HG03521 (cell line): ENCODE data around the gene FBXO31.

Experiments used
- ATAC-seq: cut with Tn5 transposase; IDR thresholded peaks from one replicate; pipeline ENCODE4 v1.9.1; 2021; ENCODE audit warnings: mild to moderate bottlenecking, moderate library complexity; ENCODE audit not compliant: unreplicated experiment

Gene FBXO31

GRCh38 chr16:87293990-87294389 is 89.6 kb downstream of the FBXO31 start:
- no peak for ATAC-seq

- ATAC-seq: no peak
These were observed 91.6 kb downstream of the FBXO31 start for GRCh38 chr16:87291944-87292343.

- ATAC-seq: no peak
These were observed 94.7 kb downstream of the FBXO31 start for GRCh38 chr16:87288753-87289362.

GRCh38 chr16:87286839-87287626 is 96.5 kb downstream of the FBXO31 start:
- ATAC-seq: no peak

DNA sequence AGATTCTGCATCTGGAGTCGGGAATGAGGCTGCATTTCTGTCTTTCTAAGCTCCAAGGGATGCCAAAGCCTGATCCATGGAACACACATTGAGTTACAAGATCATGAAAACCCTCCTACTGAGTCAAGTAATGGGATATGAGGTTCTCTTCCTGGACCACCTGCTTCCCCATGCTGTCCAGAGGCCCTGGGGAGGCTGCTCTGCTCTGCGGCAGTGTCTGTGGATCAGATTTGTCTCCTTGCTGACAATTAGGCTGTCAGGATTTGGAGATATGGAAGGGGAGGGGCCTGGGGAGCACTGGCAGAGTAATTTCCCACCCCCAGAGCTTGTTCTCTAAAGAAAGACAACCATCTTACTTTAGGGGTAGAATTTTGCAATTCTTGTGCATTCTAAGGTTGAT is 99.4 kb downstream of the FBXO31 start:
- ATAC-seq: no peak

DNA sequence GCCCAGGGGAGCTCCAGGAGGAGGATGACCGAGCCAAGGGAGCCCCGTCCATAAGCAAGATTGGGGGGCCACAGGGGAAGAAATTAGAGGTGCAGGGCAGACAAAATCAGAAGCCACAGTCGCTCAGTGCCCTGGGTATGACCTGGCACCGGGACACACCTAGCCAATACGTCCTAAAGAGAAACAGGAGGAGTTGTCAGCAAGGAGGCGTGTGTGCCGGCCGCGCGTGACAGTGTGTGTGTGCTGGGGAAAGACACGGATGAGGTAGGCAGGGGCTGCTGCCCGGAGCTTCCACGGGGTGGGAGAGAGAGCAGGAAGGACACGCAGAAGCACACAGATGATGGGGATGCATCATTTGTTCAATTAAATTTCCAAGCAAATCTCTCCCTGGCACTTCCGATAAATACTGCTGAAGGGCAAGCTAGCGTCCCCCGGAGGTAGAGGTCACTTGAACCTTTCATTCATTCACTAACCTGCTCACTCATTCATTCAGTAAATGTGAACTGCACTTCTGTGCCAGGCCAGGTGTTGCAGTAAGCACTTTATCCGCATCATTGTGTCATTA is 104.4 kb downstream of the FBXO31 start:
- no peak for ATAC-seq

DNA sequence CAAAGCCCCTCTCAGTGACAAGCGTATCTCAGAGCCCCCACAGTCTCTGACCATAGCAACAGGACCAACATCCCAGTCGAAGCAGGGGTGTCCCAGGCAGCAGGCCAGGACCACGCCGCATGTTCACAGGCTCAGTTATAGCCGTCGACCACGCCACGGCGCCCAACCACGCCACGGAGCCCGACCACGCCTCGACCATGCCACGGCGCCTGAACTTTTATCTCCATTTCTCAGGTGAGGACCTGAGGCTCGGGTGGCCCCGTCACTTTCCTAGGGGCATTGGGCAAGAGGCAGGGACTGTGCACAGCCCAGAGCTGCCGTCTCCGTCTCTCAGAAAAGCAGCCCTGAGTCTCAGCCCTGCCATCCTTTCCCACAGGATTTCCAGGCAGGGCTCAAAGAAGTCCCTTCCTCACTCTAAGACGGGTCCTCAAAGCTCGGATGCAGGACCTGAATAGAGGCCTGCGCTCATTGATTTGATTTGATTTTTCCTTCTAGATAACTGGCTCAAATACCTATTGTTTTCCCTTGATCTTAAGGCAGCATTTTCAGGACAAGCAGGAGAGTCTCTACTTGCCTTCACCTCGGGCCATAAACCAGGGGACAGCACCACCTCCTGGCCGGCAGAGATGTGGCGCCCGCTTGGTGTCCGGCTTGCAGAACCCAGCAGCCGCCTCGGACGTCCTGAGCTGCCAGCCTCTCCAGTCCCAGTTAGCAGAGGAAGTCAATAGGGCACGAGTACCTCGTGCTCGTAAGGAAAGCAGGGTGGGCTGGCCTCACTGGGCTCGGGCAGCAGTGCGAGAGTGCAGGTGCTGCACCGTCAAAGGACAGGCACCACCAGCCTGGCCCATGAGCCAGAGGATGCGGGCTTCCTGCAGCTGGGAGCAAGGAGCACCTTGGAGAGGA is 105.1 kb downstream of the FBXO31 start:
- no peak for ATAC-seq
